Activated T-cell treated with anti-CD3 and anti-CD28 coated beads, Interleukin-2, amount 50 U/mL, for 1 hour (primary cell): Measurements from ENCODE around the gene PELI1.
"Not testable (repeated sequence)": the region's sequence is repeated elsewhere in the genome, so short reads cannot be mapped to it uniquely, and the experiment has no call there.

Experiments used
- DNase-seq: peaks from one replicate; pipeline ENCODE4 v3.0.0-alpha.2; 2020

PELI1 gene

GRCh38 chr2:64079688-64080087 is 64.5 kb downstream of the PELI1 start:
- DNase-seq: not testable (repeated sequence)

DNA sequence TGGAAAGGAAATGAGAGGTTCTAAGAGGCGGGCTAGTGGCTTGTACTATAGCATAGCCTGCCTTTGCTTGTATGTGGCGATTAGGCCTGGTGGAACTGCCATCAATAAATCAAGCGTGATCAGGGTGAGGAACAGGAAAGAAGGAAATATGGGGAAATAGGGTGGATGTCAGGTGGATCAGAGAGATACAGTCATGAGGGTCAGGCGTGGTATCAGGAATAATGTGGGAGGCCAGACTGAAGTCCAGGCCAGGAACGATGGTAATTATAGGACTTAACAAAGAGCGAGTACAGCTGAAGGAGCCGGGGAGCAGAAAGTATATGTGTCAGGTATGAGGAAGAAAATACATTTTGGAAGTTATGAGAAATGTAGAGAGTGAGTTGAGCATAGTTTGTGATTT is 67.4 kb downstream of the PELI1 start:
- DNase-seq: not testable (repeated sequence)

- not testable (repeated sequence) for DNase-seq
Observed at GRCh38 chr2:64074616-64075015, 69.6 kb downstream of the PELI1 start.

GRCh38 chr2:64067326-64067725 is 76.9 kb downstream of the PELI1 start:
- no peak for DNase-seq

DNA sequence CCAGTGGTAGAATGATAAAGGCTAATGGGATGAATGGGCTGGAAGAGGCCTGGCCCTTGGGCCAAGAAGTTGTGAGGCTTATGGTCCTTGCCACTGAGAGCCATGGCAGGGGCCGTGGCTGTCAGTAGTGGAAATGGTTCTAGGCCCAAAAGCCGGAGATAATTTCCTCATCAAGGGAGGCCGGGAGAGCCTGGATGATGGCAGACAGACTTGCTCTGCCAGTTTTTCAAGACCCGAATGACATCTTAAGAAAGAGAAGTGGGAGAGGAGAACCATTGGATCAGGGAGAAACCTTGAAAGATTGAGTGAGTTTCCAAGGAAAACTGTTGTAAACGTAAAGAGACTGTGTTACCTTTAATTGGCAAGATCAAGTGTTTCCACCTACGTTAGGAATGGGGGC is 78.7 kb downstream of the PELI1 start:
- no peak for DNase-seq

GRCh38 chr2:64063924-64064331 is 80.3 kb downstream of the PELI1 start:
- no peak for DNase-seq

DNA sequence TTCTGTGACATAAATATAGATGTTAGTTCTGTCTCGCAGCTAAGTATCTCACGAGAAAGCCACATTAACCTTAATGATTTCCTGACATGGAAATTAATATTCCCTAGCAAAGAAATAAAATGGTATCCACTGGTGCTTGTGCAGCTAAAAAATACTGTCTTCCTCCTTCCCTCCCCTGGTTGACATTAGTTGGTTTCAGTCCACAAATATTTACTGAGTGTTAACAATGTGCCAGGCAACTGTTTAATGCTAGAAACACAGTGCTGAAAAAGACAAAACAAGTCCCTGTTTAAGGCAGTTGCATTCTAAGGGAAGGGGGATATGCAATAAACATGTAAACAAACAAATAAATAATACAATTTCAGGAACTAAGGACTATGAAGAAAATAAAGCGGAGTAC is 80.8 kb downstream of the PELI1 start:
- DNase-seq: no peak

GRCh38 chr2:64062840-64063239 is 81.4 kb downstream of the PELI1 start:
- DNase-seq: no peak

- DNase-seq: no peak
Observed at GRCh38 chr2:64059270-64059669, 85.0 kb downstream of the PELI1 start.

DNA sequence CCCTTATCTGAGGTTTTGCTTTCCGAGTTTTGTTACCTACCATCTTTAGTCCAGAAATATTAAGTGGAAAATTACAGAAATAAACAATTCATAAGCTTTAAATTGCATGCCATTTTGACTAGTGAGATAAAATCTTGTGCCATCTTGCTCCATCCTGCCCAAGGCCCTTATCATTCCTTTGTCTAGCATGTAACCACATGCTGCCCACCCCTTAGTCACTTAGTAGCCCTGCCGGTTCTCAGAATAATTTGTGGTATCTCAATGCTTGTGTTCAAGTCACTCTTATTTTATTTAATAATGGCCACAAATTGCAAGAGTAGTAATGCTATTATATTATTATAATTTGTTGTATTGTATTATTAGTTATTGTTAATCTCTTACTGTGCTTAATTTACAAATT is 88.2 kb downstream of the PELI1 start:
- DNase-seq: no peak

DNA sequence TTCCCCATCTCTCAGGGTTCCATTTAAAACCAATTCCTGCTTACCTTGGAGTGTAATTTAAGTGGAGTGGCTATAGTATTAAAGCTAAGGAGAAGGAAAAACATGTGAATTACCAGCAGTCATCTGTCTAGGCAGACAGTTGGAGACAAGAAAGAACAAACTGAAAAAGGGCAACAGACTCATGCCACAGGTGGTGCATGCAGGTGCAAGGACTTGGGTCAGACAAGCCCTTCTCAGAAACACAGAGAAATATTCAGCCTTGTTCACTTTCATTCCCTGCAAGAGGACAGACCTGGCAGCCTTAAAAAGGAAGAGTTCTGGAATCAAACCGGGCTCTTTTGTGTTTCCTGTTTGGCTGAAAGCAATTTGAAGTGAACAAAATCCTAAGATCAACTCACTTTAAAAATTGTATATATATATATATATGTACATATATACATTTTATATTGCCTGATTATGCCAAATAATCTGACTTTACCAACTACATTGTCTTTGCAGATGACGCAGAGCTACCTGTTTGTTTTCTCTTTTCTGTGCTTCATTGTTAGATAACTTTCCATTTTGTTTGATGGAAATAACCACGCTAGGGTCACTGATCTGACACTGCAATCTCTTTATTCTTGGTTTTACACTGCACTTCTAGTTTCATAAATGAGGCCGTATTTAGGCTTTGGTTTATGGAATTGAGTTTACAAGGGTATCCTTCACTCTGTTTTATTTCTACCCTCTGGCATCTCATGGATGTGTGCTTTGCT is 89.9 kb downstream of the PELI1 start:
- no peak for DNase-seq

DNA sequence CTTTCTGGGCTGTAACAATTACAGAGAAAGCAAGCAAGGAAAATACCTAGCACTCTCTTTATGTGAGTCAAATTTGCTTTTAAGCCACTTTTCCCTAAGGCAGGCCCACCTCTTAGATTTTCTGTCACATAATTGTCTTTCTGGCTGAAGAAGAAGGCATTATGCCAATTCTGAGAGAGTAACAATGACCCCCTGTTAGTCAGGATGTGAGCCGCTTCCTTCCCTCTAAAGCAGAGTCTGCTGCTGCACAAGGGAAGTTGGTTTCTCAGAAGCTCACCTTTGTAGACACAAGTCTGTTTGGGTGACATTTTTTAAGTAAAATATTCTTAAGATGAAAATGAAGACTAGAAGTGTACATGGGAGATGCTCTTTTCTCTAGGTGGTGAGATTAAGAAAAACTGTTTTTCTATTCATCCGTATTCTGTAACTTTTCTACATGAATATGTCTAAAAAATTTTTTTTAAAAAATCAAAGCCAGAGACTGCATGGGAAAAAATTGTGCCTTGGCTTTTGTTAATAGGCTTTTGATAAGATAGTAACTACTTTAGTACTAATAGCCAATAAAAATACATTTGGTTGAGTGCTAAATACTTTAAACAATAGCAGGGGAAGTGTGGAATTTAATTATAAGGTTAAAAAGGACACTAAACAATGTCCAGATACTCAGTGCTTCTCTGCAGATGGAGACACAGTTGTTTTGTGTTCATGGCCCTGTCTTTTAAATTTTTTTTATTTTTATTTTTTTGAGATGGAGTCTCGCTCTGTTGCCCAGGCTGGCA is 91.6 kb downstream of the PELI1 start:
- no peak for DNase-seq

GRCh38 chr2:64049633-64050220 is 94.5 kb downstream of the PELI1 start:
- DNase-seq: peak; percentile 65

DNA sequence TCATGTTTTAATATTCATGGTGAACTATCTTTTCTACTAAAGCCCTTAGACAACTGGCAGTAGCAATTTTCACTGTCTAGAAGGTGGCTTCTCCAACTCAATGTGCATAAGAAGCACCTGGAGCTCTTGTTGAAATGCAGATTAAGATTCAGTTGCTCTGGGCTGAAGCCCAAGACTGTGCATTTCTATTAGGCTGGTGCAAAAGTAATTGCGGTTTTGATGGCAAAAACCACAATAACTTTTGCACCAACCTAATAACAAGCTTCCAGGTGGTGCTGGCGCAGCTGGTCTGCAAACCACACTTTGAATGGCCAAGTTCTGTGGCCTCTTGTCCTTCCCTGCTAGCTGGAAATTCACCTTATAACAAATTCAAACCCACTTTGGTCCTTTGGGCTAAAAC is 98.3 kb downstream of the PELI1 start:
- DNase-seq: no peak
